Measurements from ENCODE around the gene PARP8. TPM values are rescaled to one million over a fixed set of nuclear protein-coding genes. Genes with fewer than 3 reads are reported as not detected.

The PARP8 gene
- total RNA-seq, 2 experiments from 2014 or later: 41.1 to 42.1 TPM

GRCh38 chr5:50722223-50722622 is 55.8 kb downstream of the PARP8 start:
- CTCF ChIA-PET: no interaction called here
- POLR2A ChIA-PET: no interaction called here

GRCh38 chr5:50724262-50724661 is 57.8 kb downstream of the PARP8 start:
- CTCF ChIA-PET: no interaction called here
- POLR2A ChIA-PET: no interaction called here

- ChIA-PET CTCF (interaction anchor here (1.1 kb wide), 1 partner anchor 18 kb away, joined by 3 read pairs; no protein-coding TSS in a partner anchor), POLR2A (no interaction called here)
These were observed 59.5 kb downstream of the PARP8 start for GRCh38 chr5:50725800-50726474.

GRCh38 chr5:50726475-50727148 is 60.2 kb downstream of the PARP8 start:
- ChIA-PET CTCF (interaction anchor here (1.1 kb wide), 1 partner anchor 17 kb away, joined by 3 read pairs; no protein-coding TSS in a partner anchor), POLR2A (no interaction called here)

- ChIA-PET CTCF (no interaction called here), POLR2A (no interaction called here)
These were observed 60.7 kb downstream of the PARP8 start for GRCh38 chr5:50727149-50727496.

GRCh38 chr5:50727845-50728244 is 61.4 kb downstream of the PARP8 start:
- ChIA-PET CTCF (no interaction called here), POLR2A (no interaction called here)

GRCh38 chr5:50730336-50730735 is 63.9 kb downstream of the PARP8 start:
- POLR2A ChIA-PET: interaction anchor here (0.6 kb wide), 1 partner anchor 63 kb away, joined by 4 read pairs; no protein-coding TSS in a partner anchor
- CTCF ChIA-PET: no interaction called here

GRCh38 chr5:50730841-50731240 is 64.4 kb downstream of the PARP8 start:
- ChIA-PET POLR2A (no interaction called here), CTCF (no interaction called here)

- ChIA-PET POLR2A (interaction anchor here (0.5 kb wide), 1 partner anchor 62 kb away, joined by 4 read pairs; no protein-coding TSS in a partner anchor), CTCF (no interaction called here)
These were observed 67.3 kb downstream of the PARP8 start for GRCh38 chr5:50733741-50734140.

- ChIA-PET POLR2A (no interaction called here), CTCF (no interaction called here)
These were observed 72.4 kb downstream of the PARP8 start for GRCh38 chr5:50738864-50739263.

- CTCF ChIA-PET: no interaction called here
These were observed 74.4 kb downstream of the PARP8 start for GRCh38 chr5:50740832-50741231.

GRCh38 chr5:50744776-50745175 is 78.3 kb downstream of the PARP8 start:
- POLR2A ChIA-PET: no interaction called here
- CTCF ChIA-PET: interaction anchor here (1.5 kb wide), 1 partner anchor 19 kb away, joined by 3 read pairs; no protein-coding TSS in a partner anchor

More at GRCh38 chr5:50740832-50741231, 74.4 kb downstream of the PARP8 start:
- POLR2A ChIA-PET: no interaction called here

GRCh38 chr5:50745221-50745910 is 78.9 kb downstream of the PARP8 start:
- CTCF ChIA-PET: interaction anchor here (1.0 kb wide), 1 partner anchor 152 kb away, joined by 3 read pairs; no protein-coding TSS in a partner anchor
- POLR2A ChIA-PET: interaction anchor here (0.5 kb wide), 1 partner anchor 34 kb away, joined by 3 read pairs; no protein-coding TSS in a partner anchor

- ChIA-PET CTCF (no interaction called here), POLR2A (interaction anchor here (0.6 kb wide), 1 partner anchor 82 kb away, joined by 3 read pairs; no protein-coding TSS in a partner anchor)
These were observed 82.7 kb downstream of the PARP8 start for GRCh38 chr5:50749181-50749580.

GRCh38 chr5:50749873-50750272 is 83.4 kb downstream of the PARP8 start:
- CTCF ChIA-PET: interaction anchor here (1.9 kb wide), 1 partner anchor 14 kb away, joined by 5 read pairs; no protein-coding TSS in a partner anchor
- POLR2A ChIA-PET: no interaction called here

GRCh38 chr5:50751064-50751657 is 84.7 kb downstream of the PARP8 start:
- POLR2A ChIA-PET: no interaction called here
- CTCF ChIA-PET: interaction anchor here (1.9 kb wide), 1 partner anchor 15 kb away, joined by 5 read pairs; no protein-coding TSS in a partner anchor

- ChIA-PET CTCF (no interaction called here), POLR2A (no interaction called here)
These were observed 86.4 kb downstream of the PARP8 start for GRCh38 chr5:50752800-50753199.

GRCh38 chr5:50759526-50760270 is 93.3 kb downstream of the PARP8 start:
- ChIA-PET POLR2A (interaction anchor here (0.5 kb wide), 1 partner anchor 319 kb away, joined by 6 read pairs; no protein-coding TSS in a partner anchor), CTCF (interaction anchor here (0.6 to 0.7 kb wide), 2 partner anchors 232 to 314 kb away, joined by 3 to 4 read pairs; no protein-coding TSS in a partner anchor)

- CTCF ChIA-PET: no interaction called here
- POLR2A ChIA-PET: no interaction called here
These were observed 96.9 kb downstream of the PARP8 start for GRCh38 chr5:50763351-50763750.
